BJ (cell line): ENCODE data around the gene TMEM82. TPM values are rescaled to one million over a fixed set of nuclear protein-coding genes. Genes with fewer than 3 reads are reported as not detected.
A peak's percentile ranks its signal among the peaks of the same experiment; 100 is the strongest.

ENCODE experiments used
- CTCF ChIA-PET: fragments of 350-600 bp; formaldehyde crosslinking; extraction: SDS; loops from one replicate; lab custom pipeline; 2021; ENCODE audit warnings: antibody characterized with exemption, inconsistent platforms; lab: Yijun Ruan, JAX
- POLR2A ChIA-PET: fragments of 300-600 bp; sonication (Branson Sonifier 250); formaldehyde crosslinking; extraction: SDS; loops from one replicate; lab custom pipeline; 2021; ENCODE audit warnings: antibody characterized with exemption; lab: Charles Lee
- DNase-seq: peaks from one replicate; pipeline ENCODE4 v3.0.0-alpha.2; 2011; ENCODE audit warnings: low read depth
- H3K27me3 ChIP-seq: 2 replicates; pipeline ENCODE4 v1.6.0; 2011; ENCODE audit warnings: low read length; ENCODE audit not compliant: control insufficient read depth, insufficient read depth
- H3K36me3 ChIP-seq: 2 replicates; pipeline ENCODE4 v1.5.1; 2011; ENCODE audit warnings: low read length; ENCODE audit not compliant: control insufficient read depth, insufficient read depth
- H3K4me3 ChIP-seq: 2 replicates; pipeline ENCODE4 v1.5.1; 2011; ENCODE audit warnings: low read depth, mild to moderate bottlenecking, control low read depth, low read length
- polyA plus RNA-seq: library from polyadenylated mRNA; depleted of rRNA; stranded (reverse); fragments of >200 nt; gene quantifications from 2 replicates; pipeline ENCODE4 v1.2.3, GENCODE V29; 2011
- TF ChIP-seq, protein P1 (sequence below): IDR thresholded peaks from 2 replicates; pipeline ENCODE4 v1.5.1; 2011; ENCODE audit warnings: low read depth, mild to moderate bottlenecking, control low read depth, inconsistent platforms, low read length, moderate library complexity; ENCODE audit not compliant: insufficient read depth

TMEM82 gene
- polyA plus RNA-seq, 1 experiment: not detected

DNA sequence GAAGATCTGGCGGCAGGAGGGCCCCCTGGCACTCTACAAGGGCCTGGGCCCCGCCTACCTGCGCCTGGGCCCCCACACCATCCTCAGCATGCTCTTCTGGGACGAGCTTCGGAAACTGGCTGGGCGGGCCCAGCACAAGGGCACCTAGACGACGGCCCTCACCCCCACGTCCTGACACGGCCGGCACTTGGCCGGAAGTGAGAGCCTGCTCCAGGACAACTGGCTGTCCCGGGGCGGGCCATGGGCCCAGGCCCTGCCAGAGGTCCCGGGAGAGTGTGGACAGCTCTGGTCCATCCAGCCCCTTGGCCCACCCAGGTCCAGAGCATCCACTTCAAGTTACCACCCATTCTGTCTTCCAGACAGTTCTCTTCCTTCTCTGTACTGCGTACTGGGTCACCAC is 3.0 kb upstream of the TMEM82 start:
- ChIA-PET CTCF (interaction anchor here (2.7 to 9.4 kb wide), 2 partner anchors 24 to 145 kb away, joined by 10 to 104 read pairs; no protein-coding TSS in a partner anchor), POLR2A (no interaction called here)
- peaks cover 6% of the 10 kb centered on the region for H3K36me3 ChIP-seq
- no peak for DNase-seq
- H3K27me3 ChIP-seq: no peaks in the 10 kb centered on the region
- no peak overlapping the region for H3K4me3 ChIP-seq
- TF ChIP-seq, protein P1, sequence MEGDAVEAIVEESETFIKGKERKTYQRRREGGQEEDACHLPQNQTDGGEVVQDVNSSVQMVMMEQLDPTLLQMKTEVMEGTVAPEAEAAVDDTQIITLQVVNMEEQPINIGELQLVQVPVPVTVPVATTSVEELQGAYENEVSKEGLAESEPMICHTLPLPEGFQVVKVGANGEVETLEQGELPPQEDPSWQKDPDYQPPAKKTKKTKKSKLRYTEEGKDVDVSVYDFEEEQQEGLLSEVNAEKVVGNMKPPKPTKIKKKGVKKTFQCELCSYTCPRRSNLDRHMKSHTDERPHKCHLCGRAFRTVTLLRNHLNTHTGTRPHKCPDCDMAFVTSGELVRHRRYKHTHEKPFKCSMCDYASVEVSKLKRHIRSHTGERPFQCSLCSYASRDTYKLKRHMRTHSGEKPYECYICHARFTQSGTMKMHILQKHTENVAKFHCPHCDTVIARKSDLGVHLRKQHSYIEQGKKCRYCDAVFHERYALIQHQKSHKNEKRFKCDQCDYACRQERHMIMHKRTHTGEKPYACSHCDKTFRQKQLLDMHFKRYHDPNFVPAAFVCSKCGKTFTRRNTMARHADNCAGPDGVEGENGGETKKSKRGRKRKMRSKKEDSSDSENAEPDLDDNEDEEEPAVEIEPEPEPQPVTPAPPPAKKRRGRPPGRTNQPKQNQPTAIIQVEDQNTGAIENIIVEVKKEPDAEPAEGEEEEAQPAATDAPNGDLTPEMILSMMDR: no peak

GRCh38 chr1:15739745-15740144 is 2.6 kb upstream of the TMEM82 start:
- H3K4me3 ChIP-seq: no peak overlapping the region
- CTCF ChIA-PET: interaction anchor here (0.6 to 9.4 kb wide), 5 partner anchors 8 to 611 kb away, joined by 3 to 104 read pairs (median 12); no protein-coding TSS in a partner anchor
- no peak for DNase-seq
- TF ChIP-seq, protein P1: peak; percentile 28
- no peaks in the 10 kb centered on the region for H3K27me3 ChIP-seq
- H3K36me3 ChIP-seq: peaks cover 2% of the 10 kb centered on the region; the same call in 1 of the 2 replicates
- POLR2A ChIA-PET: no interaction called here

- TF ChIP-seq, protein P1: peak; percentile 90
- ChIA-PET POLR2A (no interaction called here), CTCF (interaction anchor here (0.6 to 9.4 kb wide), 23 partner anchors 9 to 208 kb away, joined by 3 to 104 read pairs (median 4); partner anchors contain the start of genes DDI2 and FBLIM1)
- H3K36me3 ChIP-seq: no peaks in the 10 kb centered on the region
- H3K27me3 ChIP-seq: no peaks in the 10 kb centered on the region
- no peak for DNase-seq
- H3K4me3 ChIP-seq: no peak overlapping the region
Measured at GRCh38 chr1:15740924-15741850, 1.1 kb upstream of the TMEM82 start.

DNA sequence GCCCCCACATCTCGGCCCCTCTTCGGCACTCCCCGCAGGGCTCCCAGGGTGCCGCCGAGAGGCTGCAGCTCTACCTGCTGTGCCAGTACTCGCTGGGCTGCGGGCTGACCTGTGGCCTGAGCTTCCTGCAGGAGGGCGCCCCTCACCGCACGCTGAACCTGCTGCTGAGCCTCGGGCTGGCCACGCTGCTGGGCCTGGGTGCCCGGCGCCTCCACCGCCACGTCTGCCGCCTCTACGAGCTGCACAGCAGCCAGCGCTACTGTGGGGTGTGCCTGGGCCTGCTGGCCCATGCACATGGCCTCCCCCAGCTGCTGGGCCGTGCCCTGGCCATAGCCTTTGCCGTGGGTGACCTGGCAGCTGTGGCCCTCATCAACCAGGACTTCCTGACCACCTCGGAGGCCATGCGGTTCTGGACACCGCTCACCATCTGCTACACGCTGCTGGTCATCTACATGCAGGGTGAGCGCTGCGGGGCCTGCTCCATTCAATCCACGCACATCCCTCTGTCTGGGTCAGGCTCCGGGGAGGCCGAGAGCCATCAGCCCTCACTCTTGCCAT is 1.9 kb downstream of the TMEM82 start:
- Histone ChIP-seq H3K36me3 (no peaks in the 10 kb centered on the region), H3K27me3 (no peaks in the 10 kb centered on the region), H3K4me3 (no peak overlapping the region)
- DNase-seq: no peak
- CTCF ChIA-PET: interaction anchor here (9.4 kb wide), 1 partner anchor 150 kb away, joined by 104 read pairs; no protein-coding TSS in a partner anchor
- POLR2A ChIA-PET: no interaction called here
- TF ChIP-seq, protein P1: no peak

DNA sequence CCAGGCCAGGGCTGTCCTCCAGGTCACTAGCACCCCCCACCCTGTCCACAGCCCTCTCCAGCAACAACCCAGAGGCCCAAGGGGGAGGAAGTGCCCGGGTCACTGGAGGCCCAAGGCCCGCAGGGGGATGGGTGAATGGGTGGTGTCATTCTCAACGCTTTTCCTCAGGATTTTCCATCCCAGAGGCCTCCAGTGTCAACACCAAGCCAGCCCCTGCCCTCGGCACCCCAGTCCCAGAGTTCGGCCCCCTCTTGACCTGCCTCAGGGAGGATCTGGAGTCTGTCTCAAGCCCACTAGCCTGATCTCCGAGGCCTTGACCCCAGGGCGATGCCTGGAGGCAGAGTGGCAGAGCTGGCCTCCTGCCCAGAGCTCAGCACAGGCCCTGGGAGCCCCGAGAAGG is 5.1 kb downstream of the TMEM82 start:
- POLR2A ChIA-PET: no interaction called here
- no peaks in the 10 kb centered on the region for H3K27me3 ChIP-seq
- CTCF ChIA-PET: no interaction called here

More for the DNA sequence above, 5.1 kb downstream of the TMEM82 start:
- Histone ChIP-seq H3K36me3 (no peaks in the 10 kb centered on the region), H3K4me3 (no peak overlapping the region)
- DNase-seq: no peak
- TF ChIP-seq, protein P1: no peak
